ENCODE results near the gene NFRKB. TPM values are rescaled to one million over a fixed set of nuclear protein-coding genes. Genes with fewer than 3 reads are reported as not detected.

The NFRKB gene
- 16.5 TPM for polyA plus RNA-seq (2012; ENCODE audit: insufficient read depth, insufficient read length, low read depth)

GRCh38 chr11:129895126-129896041, at the start of gene NFRKB:
Gene NFRKB, minus strand, starts transcription at chr11:129895578. Its CDS starts 2,729 bp downstream, at chr11:129892849.
- H3K36me3 ChIP-seq = peaks cover 25% of the 10 kb centered on the region

GRCh38 chr11:129944696-129945095, 49.3 kb upstream of the NFRKB start:
- Histone ChIP-seq H3K36me3 (peaks cover 5% of the 10 kb centered on the region), H3K4me1 (no peaks in the 10 kb centered on the region), H3K9me3 (no peaks in the 10 kb centered on the region), H3K4me3 (ENCODE audit: low read depth, low read length) (no peak overlapping the region), H3K27me3 (no peaks in the 10 kb centered on the region)
- DNase-seq = no peak
- no peak for TF ChIP-seq CTCF (IDR thresholded peaks at IDR 0.05; ENCODE audit: low read depth, low read length)

More at GRCh38 chr11:129895126-129896041, at the start of gene NFRKB:
- Histone ChIP-seq H3K4me3 (ENCODE audit: low read depth, low read length) (peak within 1 kb of the TSS; percentile 94), H3K27me3 (no peaks in the 10 kb centered on the region), H3K4me1 (peaks cover 8% of the 10 kb centered on the region), H3K9me3 (no peaks in the 10 kb centered on the region)
- DNase-seq = peak; percentile 92
- TF ChIP-seq CTCF (IDR thresholded peaks at IDR 0.05; ENCODE audit: low read depth, low read length) = no peak

- H3K4me3 ChIP-seq (ENCODE audit: low read depth, low read length) = no peak overlapping the region
- no peak for TF ChIP-seq CTCF (IDR thresholded peaks at IDR 0.05; ENCODE audit: low read depth, low read length)
- H3K4me1 ChIP-seq = no peaks in the 10 kb centered on the region
- H3K9me3 ChIP-seq = no peaks in the 10 kb centered on the region
- no peak for DNase-seq
- H3K27me3 ChIP-seq = no peaks in the 10 kb centered on the region
- H3K36me3 ChIP-seq = peaks cover 5% of the 10 kb centered on the region
Observed at GRCh38 chr11:129943036-129943435, 47.7 kb upstream of the NFRKB start.

GRCh38 chr11:129939510-129939909, 44.1 kb upstream of the NFRKB start:
- H3K9me3 ChIP-seq = no peaks in the 10 kb centered on the region
- no peak for TF ChIP-seq CTCF (IDR thresholded peaks at IDR 0.05; ENCODE audit: low read depth, low read length)
- DNase-seq = no peak
- no peak overlapping the region for H3K4me3 ChIP-seq (ENCODE audit: low read depth, low read length)
- H3K36me3 ChIP-seq = peaks cover 5% of the 10 kb centered on the region
- no peaks in the 10 kb centered on the region for H3K27me3 ChIP-seq
- H3K4me1 ChIP-seq = no peaks in the 10 kb centered on the region

- TF ChIP-seq CTCF (IDR thresholded peaks at IDR 0.05; ENCODE audit: low read depth, low read length) = no peak
- Histone ChIP-seq H3K9me3 (no peaks in the 10 kb centered on the region), H3K4me3 (ENCODE audit: low read depth, low read length) (no peak overlapping the region), H3K27me3 (no peaks in the 10 kb centered on the region), H3K36me3 (peaks cover 5% of the 10 kb centered on the region), H3K4me1 (no peaks in the 10 kb centered on the region)
- DNase-seq = no peak
Observed at GRCh38 chr11:129938764-129939163, 43.4 kb upstream of the NFRKB start.
